ENCODE data around the gene KRT81. TPM values are rescaled to one million over a fixed set of nuclear protein-coding genes. Genes with fewer than 3 reads are reported as not detected.

KRT81 gene
- total RNA-seq = not detected in 2 replicates

DNA sequence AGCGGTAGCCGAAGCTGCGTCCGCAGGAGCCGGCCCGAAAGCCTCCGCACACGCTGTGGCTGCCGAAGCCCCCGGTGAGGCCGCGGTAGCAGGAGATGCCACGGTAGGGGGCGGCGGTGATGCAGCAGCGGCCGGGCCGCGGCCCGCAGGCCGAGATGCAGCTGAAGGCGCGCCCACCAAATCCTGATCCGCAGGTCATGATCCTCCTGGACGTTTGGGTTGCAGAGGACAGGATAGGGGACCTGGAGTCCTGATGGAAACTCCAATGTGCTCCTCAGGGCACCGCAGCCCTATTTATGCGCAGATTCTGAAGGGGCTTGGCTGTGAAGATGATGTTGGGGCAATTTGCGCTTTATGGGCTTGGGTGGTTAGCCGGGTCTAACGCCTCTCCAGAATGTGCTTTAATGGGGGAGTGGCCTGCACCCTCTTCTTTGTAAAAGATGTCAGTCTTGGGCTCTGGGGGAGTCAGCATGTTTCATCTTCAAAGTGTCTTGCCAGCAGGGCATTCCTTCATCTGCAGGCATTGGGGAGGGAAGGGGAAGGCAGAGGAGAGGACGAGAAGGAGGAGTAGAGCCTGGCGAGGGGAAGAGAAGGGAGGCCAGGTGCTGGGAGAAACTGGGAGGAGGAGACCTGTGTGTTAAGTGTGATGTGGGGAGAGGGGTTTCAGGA is at the start of gene KRT81:
KRT81 (minus strand) TSS at position 268 of the 669 bp plus-strand sequence; CDS start at position 199, 69 bp downstream.
- no peaks in the 10 kb centered on the region for H3K9me3 Mint-ChIP-seq
- intact Hi-C loops (cut with micrococcal nuclease) = no loop called here
- peaks cover 30% of the 10 kb centered on the region for H3K27me3 Mint-ChIP-seq
- no peaks in the 10 kb centered on the region for H3K36me3 Mint-ChIP-seq (ENCODE audit: low read depth)
- DNase-seq = no peak
- no peak within 1 kb of the TSS for H3K27ac Mint-ChIP-seq
- H3K4me1 Mint-ChIP-seq = peaks cover 9% of the 10 kb centered on the region
- no peak within 1 kb of the TSS for H3K4me3 Mint-ChIP-seq

DNA sequence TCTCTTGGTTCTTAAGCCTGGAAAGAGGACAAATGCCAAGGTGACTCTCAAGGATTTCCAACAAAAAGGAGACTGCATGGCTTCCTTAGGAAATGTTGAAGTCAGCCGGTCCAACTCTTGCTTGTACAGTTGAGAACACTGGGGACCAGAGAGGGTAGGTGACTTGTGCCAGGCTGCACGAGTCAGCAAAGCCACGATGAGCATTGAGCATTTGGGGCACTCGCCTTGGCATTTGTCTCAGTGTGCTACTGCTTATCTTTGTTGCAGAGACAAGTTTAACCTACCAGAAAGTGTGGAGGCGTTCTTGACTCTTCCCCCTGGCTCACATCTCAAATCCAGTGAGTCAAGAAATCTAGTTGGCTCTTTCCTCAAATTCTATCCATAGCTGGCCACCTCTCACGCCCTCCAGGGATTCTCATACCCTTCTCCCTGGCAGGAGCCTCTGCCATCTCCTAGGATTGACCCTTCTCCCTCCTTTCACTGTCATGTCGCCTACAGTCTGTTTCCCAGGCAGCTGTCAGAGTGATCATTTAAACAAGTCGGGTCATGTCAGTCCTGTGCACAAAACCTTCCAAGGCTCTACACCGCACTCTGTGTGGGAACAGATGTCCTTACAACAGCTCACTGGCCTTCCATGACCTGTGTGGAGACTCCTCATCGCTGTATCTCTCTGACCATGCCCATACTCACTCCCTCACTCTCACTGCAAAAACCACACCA is 47.1 kb upstream of the KRT81 start:
- no peak for DNase-seq
- Mint-ChIP-seq H3K4me3 (no peak overlapping the region), H3K9me3 (no peaks in the 10 kb centered on the region), H3K36me3 (ENCODE audit: low read depth) (no peaks in the 10 kb centered on the region), H3K4me1 (peaks cover 3% of the 10 kb centered on the region), H3K27ac (no peak overlapping the region), H3K27me3 (peaks cover 4% of the 10 kb centered on the region)
- intact Hi-C loops (cut with micrococcal nuclease) = no loop called here

DNA sequence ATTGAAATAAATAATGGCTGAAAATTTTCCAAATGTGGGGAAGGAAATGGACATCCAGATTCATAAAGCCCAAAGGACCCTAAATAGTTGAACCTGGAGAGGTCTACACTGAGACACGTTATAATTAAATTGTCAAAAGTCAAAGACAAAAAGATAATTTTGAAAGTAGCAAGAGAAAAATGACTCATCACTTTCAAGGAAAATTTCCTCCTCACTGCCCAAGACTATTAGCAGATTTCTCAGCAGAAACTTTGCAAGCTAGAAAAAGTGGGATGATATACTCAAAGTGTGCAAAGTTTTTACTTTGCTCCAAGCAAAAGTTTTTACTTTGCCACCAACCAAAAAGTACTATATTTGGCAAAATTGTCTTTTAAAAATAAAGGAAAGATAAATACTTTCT is 45.7 kb upstream of the KRT81 start:
- intact Hi-C loops (cut with micrococcal nuclease) = no loop called here
- no peaks in the 10 kb centered on the region for H3K9me3 Mint-ChIP-seq
- no peaks in the 10 kb centered on the region for H3K36me3 Mint-ChIP-seq (ENCODE audit: low read depth)
- H3K4me3 Mint-ChIP-seq = no peak overlapping the region
- no peak for DNase-seq
- H3K27ac Mint-ChIP-seq = no peak overlapping the region
- H3K4me1 Mint-ChIP-seq = peaks cover 3% of the 10 kb centered on the region
- peaks cover 4% of the 10 kb centered on the region for H3K27me3 Mint-ChIP-seq

DNA sequence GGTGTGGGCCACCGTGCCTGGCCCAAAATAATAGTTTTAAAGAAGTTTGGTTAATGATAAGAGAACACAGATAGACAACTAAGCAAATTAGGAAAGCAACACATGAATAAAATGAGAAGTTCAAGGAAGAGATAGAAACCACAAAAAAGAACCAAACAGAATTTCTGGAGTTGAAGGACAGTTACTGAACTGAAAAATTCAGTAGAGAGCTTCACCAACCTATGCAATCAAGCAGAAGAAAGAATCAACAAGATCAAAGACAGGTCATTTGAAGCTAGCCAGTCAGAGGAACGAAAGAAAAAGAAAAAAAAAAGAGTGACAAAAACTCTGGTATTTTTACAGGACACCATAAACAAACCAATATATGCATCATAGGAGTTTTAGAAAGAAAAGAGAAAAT is 45.3 kb upstream of the KRT81 start:
- Mint-ChIP-seq H3K9me3 (no peaks in the 10 kb centered on the region), H3K27me3 (peaks cover 4% of the 10 kb centered on the region), H3K4me1 (peaks cover 3% of the 10 kb centered on the region), H3K4me3 (no peak overlapping the region), H3K36me3 (ENCODE audit: low read depth) (no peaks in the 10 kb centered on the region), H3K27ac (no peak overlapping the region)
- no peak for DNase-seq
- intact Hi-C loops (cut with micrococcal nuclease) = no loop called here

DNA sequence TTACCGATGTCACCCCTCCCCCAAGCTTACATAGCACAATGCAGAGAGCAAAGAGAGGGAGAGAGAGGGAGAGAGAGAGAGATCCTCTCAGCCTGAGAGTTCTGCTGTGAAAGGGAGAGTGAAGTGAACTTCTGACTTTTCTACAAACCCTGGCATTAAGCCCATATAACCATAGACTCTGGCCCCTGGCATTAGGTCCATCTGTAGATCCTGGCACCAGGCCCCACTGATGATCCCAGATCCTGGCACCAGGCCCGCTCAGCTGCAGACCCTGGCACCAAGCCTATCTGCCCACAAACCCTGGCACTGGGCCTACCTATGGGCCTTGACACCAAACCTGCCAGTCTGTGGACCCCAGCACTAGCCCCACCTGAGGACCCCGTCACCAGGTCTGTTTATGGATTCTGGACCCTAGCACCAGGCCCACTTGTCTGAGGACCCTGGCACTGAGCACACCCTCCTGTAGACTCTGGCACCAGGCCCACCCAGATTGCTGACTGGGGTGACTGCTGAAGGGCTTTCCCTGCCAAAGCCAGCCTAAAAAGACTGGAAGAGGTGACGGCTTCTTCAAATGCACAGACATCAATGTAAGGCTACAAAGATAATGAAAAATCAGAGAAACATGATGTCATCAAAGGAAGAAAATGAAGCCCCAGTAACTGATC is 44.4 kb upstream of the KRT81 start:
- Mint-ChIP-seq H3K27me3 (peaks cover 4% of the 10 kb centered on the region), H3K4me3 (no peak overlapping the region), H3K27ac (no peak overlapping the region), H3K36me3 (ENCODE audit: low read depth) (no peaks in the 10 kb centered on the region), H3K9me3 (no peaks in the 10 kb centered on the region), H3K4me1 (peaks cover 3% of the 10 kb centered on the region)
- intact Hi-C loops (cut with micrococcal nuclease) = no loop called here
- no peak for DNase-seq

DNA sequence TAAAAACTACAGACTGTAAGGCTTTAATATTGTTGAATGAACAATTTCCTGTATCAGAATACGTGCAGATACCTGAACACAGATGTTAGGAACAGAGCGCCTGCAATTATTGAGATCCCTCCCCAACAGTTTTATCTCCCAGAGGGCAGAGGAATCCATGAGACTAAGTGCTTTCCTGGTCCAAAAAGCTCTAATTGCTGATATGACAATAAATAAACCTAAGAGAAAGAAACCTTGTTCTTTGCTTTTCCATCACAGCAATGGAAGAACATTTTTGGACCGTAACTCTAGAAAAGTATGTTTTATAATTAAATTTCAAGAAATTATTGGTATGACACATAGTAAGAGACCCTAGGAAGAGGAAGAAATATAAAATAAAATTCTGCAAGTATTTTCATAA is 42.9 kb upstream of the KRT81 start:
- no peak for DNase-seq
- Mint-ChIP-seq H3K9me3 (no peaks in the 10 kb centered on the region), H3K27me3 (peaks cover 11% of the 10 kb centered on the region), H3K36me3 (ENCODE audit: low read depth) (no peaks in the 10 kb centered on the region), H3K27ac (no peak overlapping the region), H3K4me3 (no peak overlapping the region), H3K4me1 (peaks cover 3% of the 10 kb centered on the region)
- intact Hi-C loops (cut with micrococcal nuclease) = no loop called here

DNA sequence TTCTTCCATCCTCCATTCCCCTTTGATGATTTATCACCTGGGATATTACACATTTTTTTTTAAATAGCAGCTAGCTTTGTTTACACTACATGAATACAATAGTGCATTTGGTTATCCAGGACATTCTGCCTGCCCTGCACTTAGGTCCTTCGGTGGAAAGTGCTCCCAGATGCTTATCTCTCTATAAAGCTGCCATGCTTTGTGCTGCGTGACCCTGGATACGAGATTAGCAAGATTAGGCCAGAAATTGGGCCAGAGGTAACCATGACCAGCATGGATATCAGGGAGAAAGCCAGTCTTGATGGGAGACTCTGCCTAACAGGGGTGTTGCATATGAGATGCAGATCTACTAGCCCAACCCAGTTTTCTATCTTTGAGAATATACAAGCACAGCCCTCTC is 42.0 kb upstream of the KRT81 start:
- Mint-ChIP-seq H3K27ac (no peak overlapping the region), H3K27me3 (peaks cover 12% of the 10 kb centered on the region), H3K9me3 (no peaks in the 10 kb centered on the region), H3K4me3 (no peak overlapping the region), H3K36me3 (ENCODE audit: low read depth) (no peaks in the 10 kb centered on the region), H3K4me1 (peaks cover 3% of the 10 kb centered on the region)
- intact Hi-C loops (cut with micrococcal nuclease) = no loop called here
- DNase-seq = no peak

DNA sequence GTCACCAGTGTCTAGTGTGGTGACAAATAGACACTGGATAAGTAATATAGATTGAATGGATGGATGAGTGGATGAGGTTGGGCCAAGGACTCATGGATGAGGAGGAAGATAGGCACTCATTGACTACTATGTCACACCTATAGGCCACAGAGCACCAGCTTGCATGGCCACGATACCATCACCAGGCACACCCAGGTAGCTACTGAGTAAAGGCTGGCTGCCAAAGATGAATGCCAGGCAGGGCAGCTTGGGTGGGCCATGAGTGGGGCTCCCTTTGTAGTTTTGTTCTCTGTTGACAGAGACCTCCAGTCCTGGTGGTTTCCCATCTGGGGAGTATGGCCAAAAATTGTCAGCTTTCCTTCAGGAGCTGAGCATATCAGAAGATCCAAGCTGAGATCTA is 41.0 kb upstream of the KRT81 start:
- peaks cover 8% of the 10 kb centered on the region for H3K4me1 Mint-ChIP-seq
- H3K27me3 Mint-ChIP-seq = peaks cover 10% of the 10 kb centered on the region
- H3K36me3 Mint-ChIP-seq (ENCODE audit: low read depth) = no peaks in the 10 kb centered on the region
- DNase-seq = no peak
- H3K27ac Mint-ChIP-seq = no peak overlapping the region
- H3K9me3 Mint-ChIP-seq = no peaks in the 10 kb centered on the region
- H3K4me3 Mint-ChIP-seq = no peak overlapping the region
- intact Hi-C loops (cut with micrococcal nuclease) = no loop called here

DNA sequence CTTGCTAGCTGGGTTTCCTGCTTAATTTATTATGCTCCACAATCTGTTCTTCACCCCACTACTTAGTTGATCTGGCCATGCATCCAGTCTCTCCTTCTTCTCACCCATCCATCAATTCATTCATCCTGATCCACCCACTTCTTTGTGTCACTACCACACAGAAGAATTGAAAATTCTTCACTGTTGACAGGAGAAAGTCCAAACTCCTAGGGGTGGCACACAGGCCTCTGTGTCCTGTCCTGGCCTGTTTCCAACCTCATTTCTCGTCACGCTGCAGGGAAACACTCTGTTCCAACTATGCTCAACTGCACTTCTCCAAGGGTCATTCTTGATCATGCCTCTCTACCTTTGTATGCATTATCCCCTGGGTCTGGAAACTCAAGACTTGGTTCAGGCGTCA is 40.5 kb upstream of the KRT81 start:
- intact Hi-C loops (cut with micrococcal nuclease) = no loop called here
- Mint-ChIP-seq H3K4me1 (peaks cover 13% of the 10 kb centered on the region), H3K9me3 (no peaks in the 10 kb centered on the region), H3K4me3 (no peak overlapping the region), H3K27me3 (peaks cover 15% of the 10 kb centered on the region), H3K27ac (no peak overlapping the region), H3K36me3 (ENCODE audit: low read depth) (no peaks in the 10 kb centered on the region)
- DNase-seq = no peak

DNA sequence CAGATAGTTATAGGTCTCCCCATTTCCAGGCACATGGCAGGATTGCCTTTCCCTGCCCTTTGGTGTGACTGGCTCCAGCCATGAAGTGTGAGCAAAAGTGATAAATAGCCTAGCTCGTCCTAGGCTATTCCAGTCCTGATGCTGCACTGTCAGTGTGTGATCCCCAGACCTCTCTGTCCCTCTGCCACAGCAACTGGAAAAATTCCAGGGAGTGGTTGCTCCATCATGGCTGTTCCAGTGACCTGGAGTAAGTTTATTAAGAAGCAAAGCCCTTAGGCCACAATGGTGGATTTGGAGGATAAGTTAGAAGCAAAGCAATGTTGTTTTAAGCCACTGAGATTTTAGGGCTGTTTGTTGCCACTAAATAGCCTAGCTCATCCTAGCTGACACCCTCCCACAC is 39.7 kb upstream of the KRT81 start:
- H3K27me3 Mint-ChIP-seq = peaks cover 18% of the 10 kb centered on the region
- no peaks in the 10 kb centered on the region for H3K36me3 Mint-ChIP-seq (ENCODE audit: low read depth)
- peaks cover 11% of the 10 kb centered on the region for H3K4me1 Mint-ChIP-seq
- no peaks in the 10 kb centered on the region for H3K9me3 Mint-ChIP-seq
- intact Hi-C loops (cut with micrococcal nuclease) = no loop called here
- H3K27ac Mint-ChIP-seq = no peak overlapping the region
- H3K4me3 Mint-ChIP-seq = no peak overlapping the region
- no peak for DNase-seq

DNA sequence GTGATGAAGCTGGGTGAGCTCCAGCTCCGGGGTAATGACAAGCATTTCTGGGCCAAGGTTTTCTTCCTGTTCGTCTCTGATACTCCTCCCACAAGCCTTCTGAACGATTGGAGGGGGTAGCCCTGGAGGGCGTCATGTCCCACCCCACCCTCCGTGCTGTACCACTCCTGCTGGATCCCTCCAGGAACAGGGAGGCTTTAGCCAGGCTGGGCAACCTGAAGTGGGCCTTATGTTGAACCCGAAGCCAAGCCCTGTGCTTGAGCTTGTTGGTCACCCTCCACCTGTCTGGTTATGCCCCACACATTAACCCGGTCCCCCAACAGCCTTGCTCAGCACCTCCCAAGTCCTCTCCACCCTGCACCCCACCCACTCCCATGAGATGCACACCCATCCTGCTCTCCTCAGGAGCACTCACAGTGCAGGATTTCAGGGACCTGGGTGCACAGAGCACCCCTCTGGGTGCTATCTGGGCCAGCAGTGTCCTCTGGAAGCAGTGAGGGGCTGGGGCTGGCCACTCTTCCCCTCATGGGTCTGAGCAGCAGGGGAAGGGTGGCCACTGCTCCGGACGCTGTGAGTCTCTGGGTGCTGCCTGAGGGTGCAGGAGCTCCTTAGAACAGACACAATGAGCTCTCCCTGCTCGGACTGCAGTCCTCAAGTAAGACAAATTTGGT is 36.6 kb upstream of the KRT81 start:
- no peak for DNase-seq
- no peak overlapping the region for H3K27ac Mint-ChIP-seq
- no peaks in the 10 kb centered on the region for H3K9me3 Mint-ChIP-seq
- no peaks in the 10 kb centered on the region for H3K36me3 Mint-ChIP-seq (ENCODE audit: low read depth)
- peaks cover 25% of the 10 kb centered on the region for H3K27me3 Mint-ChIP-seq
- no peak overlapping the region for H3K4me3 Mint-ChIP-seq
- peaks cover 11% of the 10 kb centered on the region for H3K4me1 Mint-ChIP-seq
- intact Hi-C loops (cut with micrococcal nuclease) = loop anchor here (1.0 kb wide), 1 partner anchor 172 kb away; no protein-coding TSS in a partner anchor

DNA sequence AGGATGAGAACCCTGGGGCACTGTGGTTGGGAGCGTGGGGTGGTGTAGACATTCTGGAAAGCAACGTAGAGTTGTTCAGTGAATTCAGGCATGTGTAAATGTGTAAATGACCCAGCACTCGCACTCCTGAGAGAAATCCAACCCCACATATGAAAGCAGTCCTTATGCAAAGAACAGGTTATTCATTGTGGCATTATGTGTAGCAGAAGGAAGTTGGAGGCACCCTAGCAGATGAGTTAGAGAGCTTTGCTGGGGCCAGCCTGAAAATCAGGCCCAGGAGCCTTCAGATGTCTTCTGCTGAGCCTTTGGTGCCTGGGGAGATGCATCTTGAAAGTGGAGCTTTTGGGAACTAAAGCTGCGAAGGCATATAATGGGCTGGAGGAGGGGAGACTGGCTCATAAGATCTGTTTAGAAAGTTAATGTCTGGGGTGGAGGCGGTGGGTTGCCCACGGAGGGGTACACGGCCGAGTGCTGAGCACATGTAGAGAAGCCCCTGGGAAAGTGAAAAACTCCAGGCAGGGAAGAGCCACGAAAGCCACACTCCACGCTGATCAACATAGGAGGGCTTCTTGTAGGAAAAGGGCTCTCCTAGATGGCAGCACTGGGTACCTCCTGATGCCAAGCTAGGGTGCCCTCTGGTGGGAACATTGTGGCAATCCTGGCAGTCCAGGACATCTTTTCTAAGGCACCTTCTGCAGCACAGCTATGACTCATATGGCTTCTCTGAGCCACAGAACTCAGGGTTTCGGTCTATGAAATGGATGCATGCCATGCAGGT is 35.9 kb upstream of the KRT81 start:
- H3K4me1 Mint-ChIP-seq = peaks cover 11% of the 10 kb centered on the region
- peak; percentile 91 for DNase-seq
- no peak overlapping the region for H3K4me3 Mint-ChIP-seq
- no peaks in the 10 kb centered on the region for H3K9me3 Mint-ChIP-seq
- H3K36me3 Mint-ChIP-seq (ENCODE audit: low read depth) = no peaks in the 10 kb centered on the region
- intact Hi-C loops (cut with micrococcal nuclease) = loop anchor here (1.0 kb wide), 1 partner anchor 171 kb away; no protein-coding TSS in a partner anchor
- peaks cover 29% of the 10 kb centered on the region for H3K27me3 Mint-ChIP-seq
- H3K27ac Mint-ChIP-seq = no peak overlapping the region

DNA sequence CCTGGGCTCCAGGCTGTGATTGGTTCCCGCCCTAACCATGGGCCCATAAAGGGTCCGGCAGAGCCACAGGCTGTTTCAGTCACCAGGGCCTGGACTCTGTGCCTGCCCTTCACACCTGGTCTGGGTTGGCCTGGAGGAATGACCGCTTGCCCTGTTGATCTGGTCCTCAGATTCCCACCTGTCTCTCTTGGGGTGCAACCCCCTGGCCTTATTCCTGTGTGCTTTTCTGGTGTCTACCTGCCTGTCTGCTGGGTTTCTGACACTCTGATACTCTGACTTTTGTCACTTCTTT is 32.8 kb upstream of the KRT81 start:
- H3K4me1 Mint-ChIP-seq = peaks cover 11% of the 10 kb centered on the region
- no peak overlapping the region for H3K4me3 Mint-ChIP-seq
- intact Hi-C loops (cut with micrococcal nuclease) = no loop called here
- no peak for DNase-seq
- H3K36me3 Mint-ChIP-seq (ENCODE audit: low read depth) = no peaks in the 10 kb centered on the region
- peaks cover 31% of the 10 kb centered on the region for H3K27me3 Mint-ChIP-seq
- no peaks in the 10 kb centered on the region for H3K9me3 Mint-ChIP-seq
- no peak overlapping the region for H3K27ac Mint-ChIP-seq

All from activated CD4-positive, alpha-beta T cell treated with anti-CD3 and anti-CD28 coated beads, Interleukin-2, amount 10 ng/mL, durations not matched to agents 24 days and 14 days (primary cell).